HG02938 (cell line): ENCODE measurements around the gene ANKRD1.
"Not testable (repeated sequence)": the region's sequence is repeated elsewhere in the genome, so short reads cannot be mapped to it uniquely, and the experiment has no call there.

Source experiments
- ATAC-seq: cut with Tn5 transposase; IDR thresholded peaks from one replicate; pipeline ENCODE4 v1.9.1; 2021; ENCODE audit warnings: mild to moderate bottlenecking, moderate library complexity; ENCODE audit not compliant: unreplicated experiment

Gene ANKRD1

DNA sequence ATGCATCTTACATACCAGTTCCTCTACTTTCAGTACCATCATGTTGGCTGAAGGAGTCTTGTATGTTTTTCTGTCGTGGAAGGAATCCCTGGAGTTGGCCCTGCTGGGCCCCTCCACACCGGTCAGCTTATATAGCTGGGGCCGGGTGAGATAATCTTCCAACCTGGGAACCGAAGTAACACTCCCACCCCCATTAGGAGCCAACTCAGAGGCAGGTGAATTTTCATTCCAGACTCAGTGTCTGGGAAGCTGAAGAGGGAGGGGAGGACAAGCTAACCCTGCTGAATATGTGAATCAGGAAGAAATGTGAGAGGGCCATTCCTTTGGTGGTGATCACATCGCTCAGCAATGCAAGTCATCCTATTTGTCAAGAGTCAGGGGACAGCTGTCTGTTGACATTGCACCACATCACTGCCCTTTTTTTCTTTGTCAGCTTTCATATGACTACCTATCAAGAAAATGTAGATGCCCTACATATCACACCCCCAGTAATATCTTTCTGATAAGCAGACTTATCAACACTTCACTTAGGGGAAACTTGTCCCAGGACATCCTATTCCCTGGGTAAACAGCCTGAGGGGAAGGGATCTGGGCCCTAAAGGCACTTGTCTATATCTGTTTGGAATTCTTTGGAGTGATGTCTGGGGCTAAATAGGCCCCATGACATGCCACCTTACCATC, at the start of gene ANKRD1:
Gene ANKRD1 (minus strand): TSS at position 102 of the 681 bp plus-strand sequence. CDS start 60 bp downstream, at position 42.
- ATAC-seq = no peak

DNA sequence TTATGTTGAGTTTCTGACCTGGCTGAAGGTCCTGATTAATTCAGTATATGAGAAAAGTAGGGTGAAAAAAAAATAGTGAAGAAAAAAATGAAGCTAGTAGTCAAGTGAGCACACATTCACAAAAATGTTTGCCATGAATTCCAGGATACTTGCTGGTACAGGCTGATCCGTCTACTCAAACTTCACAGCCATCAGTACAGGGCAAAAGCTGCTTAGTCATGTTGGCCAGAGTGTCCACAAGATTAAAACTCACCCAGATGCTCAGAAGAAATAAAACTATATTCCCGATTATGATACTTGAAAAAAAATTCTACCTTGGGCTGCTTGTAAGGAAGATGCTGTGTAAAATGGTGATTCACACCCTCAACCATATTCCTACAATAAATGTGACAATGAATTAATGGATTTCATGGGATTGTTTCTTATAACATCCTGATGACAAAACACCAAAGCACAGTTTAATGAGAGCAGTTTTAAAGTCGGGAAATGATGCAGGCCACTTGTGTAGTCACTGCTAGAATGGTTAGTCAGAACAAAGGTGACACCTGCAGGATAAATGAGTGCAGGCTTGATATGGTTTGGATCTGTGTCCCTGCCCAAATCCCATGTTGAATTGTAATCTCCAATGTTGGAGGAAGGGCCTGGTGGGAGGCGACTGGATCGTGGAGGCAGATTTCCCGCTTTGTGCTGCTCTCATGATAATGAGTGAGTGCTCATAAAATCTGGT, 49.2 kb upstream of the ANKRD1 start:
- ATAC-seq = no peak

DNA sequence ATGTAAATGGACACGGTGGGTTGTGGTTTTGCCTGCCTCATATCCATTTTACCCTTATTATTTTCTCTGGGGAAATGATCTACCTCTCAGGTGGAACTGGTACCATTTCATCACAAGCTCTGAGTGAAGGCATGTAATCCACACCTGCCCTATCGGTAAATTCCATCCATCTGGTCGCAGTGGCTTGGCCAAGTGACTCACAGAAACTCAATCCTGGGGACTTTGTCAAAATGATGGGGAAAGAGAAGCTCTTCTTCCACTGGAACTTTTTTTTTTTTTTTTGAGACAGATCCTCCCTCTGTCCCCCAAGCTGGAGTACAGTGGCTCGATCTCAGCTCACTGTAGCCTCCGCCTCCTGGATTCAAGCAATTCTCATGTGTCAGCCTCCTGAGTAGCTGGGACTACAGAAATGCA, 48.2 kb upstream of the ANKRD1 start:
- ATAC-seq = no peak

DNA sequence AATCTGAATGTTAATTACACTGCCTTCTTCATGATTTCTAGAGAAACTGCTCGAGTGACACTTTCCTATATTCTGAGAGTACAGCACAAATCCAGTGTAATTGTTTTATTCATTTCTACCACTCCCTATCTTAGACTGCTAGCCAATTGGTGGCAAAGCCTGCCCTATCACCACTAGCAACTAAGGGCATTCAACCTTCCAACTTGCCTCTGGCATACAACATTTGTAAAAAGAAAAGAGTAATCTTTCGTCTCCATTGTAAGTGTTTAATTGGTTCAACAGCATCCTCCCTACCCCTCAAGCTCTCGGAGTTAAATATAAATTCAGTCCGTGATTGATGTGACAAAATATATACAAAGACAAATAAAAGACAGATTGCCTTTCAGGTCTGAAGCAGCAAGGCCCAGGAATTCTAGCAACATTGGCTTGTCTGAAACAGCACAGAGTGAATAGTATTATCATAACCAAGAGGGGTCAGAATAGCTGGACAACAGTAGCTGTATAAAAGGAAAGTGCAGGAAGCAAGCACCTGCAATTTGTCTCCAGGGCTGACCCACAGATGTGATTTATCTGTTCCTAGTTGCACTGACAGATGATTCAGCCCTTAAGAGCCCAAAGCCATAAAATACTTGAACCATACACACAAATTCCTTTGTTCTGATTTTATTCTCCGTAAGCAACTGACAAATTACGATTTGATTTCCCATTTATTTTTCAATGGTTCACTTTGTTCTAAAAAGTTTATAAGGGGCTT, 47.6 kb upstream of the ANKRD1 start:
- no peak for ATAC-seq

- ATAC-seq = no peak
Measured at GRCh38 chr10:90967865-90968264, 47.0 kb upstream of the ANKRD1 start.

DNA sequence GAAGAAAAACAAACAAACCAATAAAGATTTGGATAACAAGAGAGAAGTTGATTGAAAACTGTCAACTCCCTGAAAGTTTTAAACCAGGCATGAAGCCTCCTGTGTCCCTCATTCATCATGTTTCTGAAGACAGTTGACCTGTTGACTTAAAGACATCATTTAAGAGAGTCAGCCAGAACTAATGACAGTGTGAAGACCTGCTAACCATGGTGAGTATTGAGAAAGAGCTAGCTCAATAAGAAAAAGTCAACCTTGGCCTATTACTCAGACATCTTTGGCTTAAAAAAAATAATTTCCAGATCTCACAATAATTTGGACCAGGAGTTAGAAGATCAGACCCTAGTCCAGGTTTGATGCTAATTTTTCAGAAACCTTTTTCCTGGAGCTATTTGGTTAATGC, 45.3 kb upstream of the ANKRD1 start:
- ATAC-seq = no peak

GRCh38 chr10:90965720-90966119, 44.8 kb upstream of the ANKRD1 start:
- ATAC-seq = no peak

DNA sequence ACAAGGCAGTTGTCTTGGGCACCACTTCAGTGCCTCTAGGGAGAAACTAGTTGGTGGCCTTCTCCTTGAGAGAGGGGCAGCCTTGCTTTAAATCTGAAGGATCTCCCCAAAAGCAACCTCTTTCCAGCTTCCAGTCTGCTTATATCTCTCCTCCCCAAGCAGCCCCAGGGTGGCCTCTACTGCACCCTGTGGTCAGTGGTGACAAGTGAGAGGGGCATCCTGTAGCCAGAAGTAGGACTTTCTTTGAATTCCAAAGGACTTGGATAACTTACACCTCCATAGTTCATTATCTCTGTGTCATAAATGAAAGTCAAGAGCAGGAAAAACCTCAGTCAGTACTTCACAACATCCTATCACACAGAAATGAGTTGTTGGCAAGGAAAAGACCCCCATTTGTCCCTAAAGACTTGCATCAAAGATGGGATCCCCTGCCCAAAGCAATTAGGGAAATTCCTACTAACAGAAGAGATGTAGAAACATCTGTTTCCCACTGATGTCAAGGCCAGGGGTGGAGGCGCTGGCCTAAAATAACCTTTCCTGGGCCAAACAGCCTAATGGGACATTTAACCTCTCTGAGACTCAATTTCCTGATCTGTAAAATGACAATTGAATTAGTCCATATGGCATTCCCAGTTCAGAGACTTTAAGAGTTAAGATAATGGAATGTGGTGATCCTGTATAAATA, 44.0 kb upstream of the ANKRD1 start:
- no peak for ATAC-seq

- ATAC-seq = no peak
Measured at GRCh38 chr10:90963331-90963730, 42.4 kb upstream of the ANKRD1 start.

DNA sequence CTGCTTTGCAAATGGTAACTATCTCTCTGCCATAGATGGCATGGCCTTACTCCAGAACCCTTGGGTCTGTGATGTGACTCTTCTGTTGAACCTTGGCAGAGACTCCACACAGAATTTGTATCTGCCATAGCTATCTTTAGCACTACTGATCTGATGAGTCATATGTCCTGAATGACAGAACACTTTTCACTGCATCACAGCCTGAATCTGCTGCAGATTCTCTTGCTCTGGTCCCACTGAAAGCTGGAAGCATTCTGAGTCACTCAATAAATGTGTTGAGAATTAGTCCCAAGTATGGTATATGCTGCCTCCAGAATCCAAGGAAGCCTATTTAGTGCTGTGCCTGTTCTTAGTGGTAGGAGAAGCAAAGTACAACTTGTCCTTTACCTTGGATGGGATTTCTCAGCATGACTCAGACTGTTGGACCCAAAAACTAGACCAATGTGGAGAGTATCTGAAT, 39.5 kb upstream of the ANKRD1 start:
- peak; percentile 64 for ATAC-seq

- ATAC-seq = no peak
Measured at GRCh38 chr10:90959826-90960225, 38.9 kb upstream of the ANKRD1 start.

- no peak for ATAC-seq
Measured at GRCh38 chr10:90958781-90959180, 37.9 kb upstream of the ANKRD1 start.

DNA sequence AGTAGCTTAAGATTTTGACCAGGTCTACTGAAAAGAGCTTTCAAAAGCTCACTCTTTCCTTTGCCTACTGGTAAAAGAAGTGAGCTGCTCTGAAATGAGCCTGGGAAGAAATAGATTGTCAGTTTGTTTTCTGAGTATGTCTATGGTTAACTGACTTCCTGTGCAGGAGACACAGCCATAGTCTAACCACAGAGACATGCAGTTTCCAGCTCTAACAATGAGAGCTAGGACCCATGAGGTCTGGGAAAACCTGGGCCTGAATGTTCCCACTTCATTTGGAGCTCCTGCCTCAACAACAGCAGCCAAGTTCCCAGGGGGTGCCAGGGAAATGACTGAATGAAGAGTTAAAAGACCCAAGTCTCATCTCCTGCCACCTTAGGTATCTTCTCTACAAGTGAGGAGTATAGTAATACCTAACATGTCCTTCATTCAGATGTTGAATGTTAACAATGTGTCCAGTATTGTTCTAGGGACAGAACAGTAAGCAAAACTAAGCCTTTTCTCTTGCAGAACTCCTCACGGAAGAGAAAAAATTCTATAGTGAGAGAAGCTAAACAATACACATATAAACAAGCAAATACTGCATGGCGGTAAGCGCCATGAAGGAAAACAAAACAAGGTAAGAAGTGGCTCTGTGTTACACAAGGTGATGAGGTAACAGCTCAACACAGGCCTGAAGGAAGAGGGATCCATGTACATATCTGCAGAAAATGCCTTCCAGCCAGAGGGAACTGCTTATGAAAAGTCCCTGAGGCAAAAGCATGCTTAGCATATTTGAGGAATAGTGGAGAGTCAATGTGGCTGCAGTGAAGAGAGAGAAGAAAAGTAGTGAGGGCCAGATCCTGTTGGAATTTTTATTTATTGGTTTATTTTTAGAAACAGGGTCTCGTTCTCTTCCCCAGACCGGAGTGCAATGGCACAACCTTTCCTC, 26.4 kb upstream of the ANKRD1 start:
- no peak for ATAC-seq

DNA sequence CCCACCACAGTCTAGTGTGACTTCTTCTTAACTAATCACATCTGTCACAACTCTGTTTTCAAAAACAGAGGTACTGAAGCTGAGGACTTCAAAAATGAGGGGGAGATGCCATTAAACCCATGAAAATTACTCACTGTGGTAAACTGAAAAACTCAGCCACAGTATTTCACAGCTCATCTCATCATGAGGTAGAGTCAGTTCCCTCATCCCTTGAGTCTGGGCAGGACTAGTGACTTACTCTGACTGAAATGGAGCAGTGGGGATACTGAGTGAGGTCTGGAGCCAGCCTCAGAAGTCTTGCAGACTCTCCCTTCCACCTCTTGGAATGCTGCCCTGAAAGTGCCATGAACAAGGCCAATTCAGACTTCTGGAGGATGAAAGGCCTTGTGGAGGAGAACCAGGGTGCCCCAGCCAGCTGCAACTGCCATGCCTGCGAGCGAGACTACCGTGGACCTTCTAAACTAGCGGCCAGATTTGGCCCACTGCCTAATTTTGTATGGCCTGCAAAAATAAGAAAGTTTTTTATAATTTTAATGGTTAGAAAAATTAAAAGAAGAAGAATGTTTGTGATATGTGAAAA, 24.7 kb upstream of the ANKRD1 start:
- no peak for ATAC-seq

DNA sequence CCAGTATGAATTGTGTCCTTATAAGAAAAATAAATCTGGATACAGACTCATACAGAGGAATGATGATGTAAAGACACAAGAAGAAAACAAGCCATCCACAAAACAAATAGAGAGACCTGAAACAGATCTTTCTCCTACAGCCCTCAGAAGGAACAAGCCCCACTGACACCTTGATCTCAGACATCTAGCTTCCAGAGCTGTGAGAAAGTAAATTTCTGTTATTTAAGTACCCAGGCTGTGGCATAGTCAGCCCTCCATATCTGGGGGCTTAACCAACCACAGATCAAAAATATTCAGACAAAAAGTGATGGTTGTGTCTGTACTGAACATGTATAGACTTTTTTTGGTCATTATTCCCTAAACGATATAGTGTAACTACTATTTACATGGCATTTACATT, 23.9 kb upstream of the ANKRD1 start:
- ATAC-seq = no peak

DNA sequence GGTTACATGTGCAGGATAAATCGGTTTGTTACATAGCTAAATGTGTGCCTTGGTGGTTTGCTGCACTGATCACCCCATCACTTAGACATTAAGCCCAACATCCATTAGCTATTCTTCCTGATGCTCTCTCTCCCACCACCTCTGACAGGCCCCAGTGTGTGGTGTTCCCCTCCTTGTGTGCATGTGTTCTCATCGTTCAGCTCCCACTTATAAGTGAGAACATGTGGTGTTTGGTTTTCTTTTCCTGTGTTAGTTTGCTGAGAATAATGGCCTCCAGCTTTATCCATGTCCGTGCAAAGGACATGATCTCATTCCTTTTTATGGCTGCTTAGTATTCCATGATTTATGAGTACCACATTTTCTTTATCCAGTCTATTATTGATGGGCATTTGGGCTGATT, 22.1 kb upstream of the ANKRD1 start:
- not testable (repeated sequence) for ATAC-seq

DNA sequence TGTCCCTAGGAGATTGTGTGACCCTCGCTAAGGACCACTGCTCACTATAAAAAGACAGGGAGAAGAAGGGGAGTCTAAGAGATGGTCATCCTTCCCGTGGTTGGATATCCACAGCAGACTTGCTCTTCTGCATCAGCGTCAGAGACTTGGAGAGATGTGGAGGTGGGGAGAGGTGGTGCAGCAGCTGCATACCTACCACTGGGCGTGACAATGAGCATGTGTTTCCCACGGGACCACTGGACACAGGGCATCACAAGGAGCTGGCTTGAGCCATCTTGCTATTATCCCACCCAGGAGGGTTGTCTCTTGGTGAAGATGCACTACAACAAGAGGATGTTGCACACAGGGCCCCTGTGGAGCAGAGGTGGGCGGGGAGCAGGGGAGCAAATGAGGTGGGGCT, 18.8 kb upstream of the ANKRD1 start:
- ATAC-seq = no peak

- no peak for ATAC-seq
Measured at GRCh38 chr10:90939116-90939515, 18.2 kb upstream of the ANKRD1 start.

DNA sequence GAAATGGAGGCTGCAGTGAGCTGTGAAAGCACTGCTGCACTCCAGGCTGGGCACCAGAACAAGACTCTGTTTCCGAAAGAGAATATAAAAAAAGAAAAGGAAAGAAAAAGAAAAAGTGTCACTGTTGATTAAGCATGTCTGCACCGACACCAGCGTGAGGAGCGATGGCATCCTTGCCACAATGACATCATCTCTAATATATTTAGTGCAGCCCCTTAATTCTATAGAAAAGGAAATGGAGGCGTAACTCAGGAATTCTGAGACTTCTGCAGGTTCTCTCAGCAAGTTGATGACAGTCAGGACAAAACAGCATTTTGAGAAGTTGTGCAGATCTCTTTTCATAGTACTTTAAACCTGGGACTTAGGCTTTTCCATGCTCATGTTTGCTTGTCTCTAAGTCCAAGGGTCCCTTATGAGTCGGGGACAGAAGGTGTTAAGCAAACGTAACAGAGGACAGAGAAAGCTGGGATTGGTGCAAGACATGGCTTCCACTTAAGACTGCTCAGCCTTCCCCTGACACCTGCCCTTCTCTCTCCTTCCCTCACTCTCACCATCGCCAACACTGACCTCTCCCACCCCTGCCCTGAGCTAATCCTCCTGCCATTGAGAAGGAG, 16.9 kb upstream of the ANKRD1 start:
- no peak for ATAC-seq
